ENCODE measurements around the gene BTN1A1. TPM values are rescaled to one million over a fixed set of nuclear protein-coding genes. Genes with fewer than 3 reads are reported as not detected.

Gene BTN1A1
- total and polyA plus RNA-seq, 2 donors (not counting 1 experiment from before 2014, with no cell fraction given) = 0.42 to 0.74 TPM

GRCh38 chr6:26477426-26477825 is 22.7 kb upstream of the BTN1A1 start:
- Histone ChIP-seq H3K9ac (ENCODE audit: low read length) (peak overlapping the region; percentile 19), H3K9me3 (ENCODE audit: control extremely low read depth in 1 of 3, control insufficient read depth in 2 of 3, insufficient read depth in 1 of 3, low read length in 2 of 3) (peaks cover 1 to 6% (median 5%) of the 10 kb centered on the region in 3 donors), H3K27me3 (replicated peaks in 1 of 4; ENCODE audit: control extremely low read depth in 1 of 4, control insufficient read depth in 3 of 4, insufficient read depth in 4 of 4, low read length in 3 of 4) (no peaks in the 10 kb centered on the region), H3K36me3 (replicated peaks in 1 of 2; ENCODE audit: control extremely low read depth in 1 of 2, control insufficient read depth in 1 of 2, extremely low read depth in 1 of 2, insufficient read depth in 2 of 2, low read length in 1 of 2) (no peaks in the 10 kb centered on the region), H2AFZ (ENCODE audit: insufficient read depth, low read depth, low read length, poor library complexity, severe bottlenecking) (peak overlapping the region; percentile 52), H3K4me2 (replicated peaks; ENCODE audit: low read depth, low read length, poor library complexity, severe bottlenecking) (peak overlapping the region; percentile 61), H3K4me3 (ENCODE audit: control extremely low read depth in 1 of 5, extremely low read depth in 1 of 5, insufficient read depth in 1 of 5, low read depth in 2 of 5, low read length in 4 of 5) (peak overlapping the region in 2 of 5 experiments; percentile 6 to 28), H4K20me1 (ENCODE audit: control insufficient read depth, insufficient read depth, low read length, poor library complexity, severe bottlenecking) (no peaks in the 10 kb centered on the region), H3K4me1 (ENCODE audit: control insufficient read depth in 2 of 2, insufficient read depth in 2 of 2, low read length in 2 of 2) (peaks cover 64 to 69% of the 10 kb centered on the region in 2 donors), H3K27ac (ENCODE audit: low read length in 2 of 2) (peak overlapping the region; percentile 92 to 94), H3K79me2 (ENCODE audit: control insufficient read depth, insufficient read depth, low read length) (peaks cover 12% of the 10 kb centered on the region)
- intact Hi-C loops (cut with micrococcal nuclease) = no loop called here
- POLR2A ChIA-PET = interaction anchor here (0.5 to 1.9 kb wide), 2 partner anchors 60 to 136 kb away, joined by 7 to 8 read pairs; partner anchors contain the start of gene HMGN4
- CTCF ChIA-PET = no interaction called here
- Mint-ChIP-seq H3K27ac (peak overlapping the region; percentile 94), H3K27me3 (no peaks in the 10 kb centered on the region), H3K9me3 (ENCODE audit: insufficient read depth) (no peaks in the 10 kb centered on the region), H3K4me1 (peaks cover 72% of the 10 kb centered on the region), H3K4me3 (peak overlapping the region; percentile 72)
- no CpG with 5 or more reads among the region's 1 CpG for WGBS (ENCODE audit: insufficient coverage)
- TF ChIP-seq EZH2 (IDR thresholded peaks at IDR 0.05; ENCODE audit: borderline replicate concordance, insufficient read depth, low read depth, low read length, poor library complexity, severe bottlenecking) (no peak), CTCF (IDR thresholded peaks at IDR 0.05) (no peak)
- ATAC-seq (ENCODE audit: low read depth) (no peak), DNase-seq (no peak)

DNA sequence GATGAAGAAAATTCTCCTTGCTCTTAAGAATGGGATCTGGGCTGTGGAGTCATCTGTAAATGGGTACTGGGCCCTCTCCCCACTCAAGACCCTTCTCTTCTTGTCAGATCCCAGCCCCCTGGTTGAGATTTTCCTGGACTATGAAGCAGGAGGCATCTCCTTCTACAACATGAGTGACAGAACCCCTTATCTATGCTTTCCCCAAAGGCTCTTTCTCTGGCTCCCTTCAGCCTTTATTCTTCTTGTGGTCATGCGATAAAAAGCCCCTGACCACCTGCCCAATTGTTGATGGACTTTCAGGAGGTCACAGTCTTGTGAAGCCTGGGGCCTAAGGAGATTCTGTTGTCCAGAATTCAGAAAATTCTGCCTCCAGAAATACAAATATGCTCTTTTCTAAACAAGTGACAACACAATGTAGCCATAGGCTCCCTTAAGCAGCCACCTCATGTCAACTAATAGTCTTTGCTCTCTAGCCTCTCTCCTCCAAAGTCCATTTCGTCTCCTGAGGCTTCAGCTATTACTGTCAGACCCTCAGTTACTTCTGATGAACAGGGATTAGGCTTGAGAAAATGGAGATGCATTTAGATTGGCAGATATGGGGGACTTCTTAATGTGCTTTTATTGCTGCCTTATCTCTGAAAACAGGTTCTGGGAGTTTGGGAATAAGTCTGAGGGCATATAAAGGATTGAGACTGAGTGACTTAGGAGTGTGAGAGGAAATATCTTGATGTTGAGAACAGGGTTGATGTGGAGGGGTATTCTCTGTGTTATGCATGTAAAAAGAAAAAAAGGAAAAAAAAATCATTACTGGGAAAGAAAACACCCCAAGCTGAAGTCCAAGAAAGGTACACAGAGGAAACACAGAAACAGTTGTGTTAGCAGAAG is 21.8 kb upstream of the BTN1A1 start:
- intact Hi-C loops (cut with micrococcal nuclease) = no loop called here
- POLR2A ChIA-PET = no interaction called here
- Histone ChIP-seq H2AFZ (ENCODE audit: insufficient read depth, low read depth, low read length, poor library complexity, severe bottlenecking) (peak overlapping the region; percentile 52), H3K36me3 (replicated peaks in 1 of 2; ENCODE audit: control extremely low read depth in 1 of 2, control insufficient read depth in 1 of 2, extremely low read depth in 1 of 2, insufficient read depth in 2 of 2, low read length in 1 of 2) (no peaks in the 10 kb centered on the region), H4K20me1 (ENCODE audit: control insufficient read depth, insufficient read depth, low read length, poor library complexity, severe bottlenecking) (no peaks in the 10 kb centered on the region), H3K4me3 (ENCODE audit: control extremely low read depth in 1 of 5, extremely low read depth in 1 of 5, insufficient read depth in 1 of 5, low read depth in 2 of 5, low read length in 4 of 5) (no peak overlapping the region), H3K27me3 (replicated peaks in 1 of 4; ENCODE audit: control extremely low read depth in 1 of 4, control insufficient read depth in 3 of 4, insufficient read depth in 4 of 4, low read length in 3 of 4) (no peaks in the 10 kb centered on the region), H3K4me1 (ENCODE audit: control insufficient read depth in 2 of 2, insufficient read depth in 2 of 2, low read length in 2 of 2) (peaks cover 55 to 60% of the 10 kb centered on the region in 2 donors), H3K4me2 (replicated peaks; ENCODE audit: low read depth, low read length, poor library complexity, severe bottlenecking) (peak overlapping the region; percentile 61), H3K9me3 (ENCODE audit: control extremely low read depth in 1 of 3, control insufficient read depth in 2 of 3, insufficient read depth in 1 of 3, low read length in 2 of 3) (no peaks in the 10 kb centered on the region), H3K27ac (ENCODE audit: low read length in 2 of 2) (peak overlapping the region; percentile 92 to 94), H3K79me2 (ENCODE audit: control insufficient read depth, insufficient read depth, low read length) (peaks cover 12% of the 10 kb centered on the region), H3K9ac (ENCODE audit: low read length) (no peak overlapping the region)
- H3K27ac Mint-ChIP-seq = peak overlapping the region; percentile 94
- peaks cover 64% of the 10 kb centered on the region for H3K4me1 Mint-ChIP-seq
- TF ChIP-seq CTCF (IDR thresholded peaks at IDR 0.05) = no peak
- TF ChIP-seq EZH2 (IDR thresholded peaks at IDR 0.05; ENCODE audit: borderline replicate concordance, insufficient read depth, low read depth, low read length, poor library complexity, severe bottlenecking) = no peak
- no peak for ATAC-seq (ENCODE audit: low read depth)
- H3K27me3 Mint-ChIP-seq = no peaks in the 10 kb centered on the region
- CTCF ChIA-PET = interaction anchor here (1.0 kb wide), 1 partner anchor 137 kb away, joined by 3 read pairs; no protein-coding TSS in a partner anchor
- no peak for DNase-seq
- H3K9me3 Mint-ChIP-seq (ENCODE audit: insufficient read depth) = no peaks in the 10 kb centered on the region
- no peak overlapping the region for H3K4me3 Mint-ChIP-seq
- no CpG with 5 or more reads among the region's 2 CpGs for WGBS (ENCODE audit: insufficient coverage)

Measured in B cell (primary cell).